DOHH2 (cell line): ENCODE results near the gene USP28.

Experiments
- EZH2phosphoT487 ChIP-seq: fragments of 200-600 bp; sonication (generic); IDR thresholded peaks from 2 replicates; pipeline ENCODE4 v1.6.1; 2017; ENCODE audit warnings: borderline replicate concordance, mild to moderate bottlenecking, antibody characterized with exemption, low read length, moderate library complexity, mixed read lengths
- TF ChIP-seq, protein P1 (sequence below): fragments of 200-600 bp; sonication (generic); IDR thresholded peaks from one replicate; pipeline ENCODE4 v1.5.1; 2014; ENCODE audit warnings: antibody characterized with exemption, mild to moderate bottlenecking, low read depth, low read length; ENCODE audit not compliant: poor library complexity, severe bottlenecking

GRCh38 chr11:113894421-113894996 lies 19.1 kb upstream of the USP28 start:
- TF ChIP-seq, protein P1, sequence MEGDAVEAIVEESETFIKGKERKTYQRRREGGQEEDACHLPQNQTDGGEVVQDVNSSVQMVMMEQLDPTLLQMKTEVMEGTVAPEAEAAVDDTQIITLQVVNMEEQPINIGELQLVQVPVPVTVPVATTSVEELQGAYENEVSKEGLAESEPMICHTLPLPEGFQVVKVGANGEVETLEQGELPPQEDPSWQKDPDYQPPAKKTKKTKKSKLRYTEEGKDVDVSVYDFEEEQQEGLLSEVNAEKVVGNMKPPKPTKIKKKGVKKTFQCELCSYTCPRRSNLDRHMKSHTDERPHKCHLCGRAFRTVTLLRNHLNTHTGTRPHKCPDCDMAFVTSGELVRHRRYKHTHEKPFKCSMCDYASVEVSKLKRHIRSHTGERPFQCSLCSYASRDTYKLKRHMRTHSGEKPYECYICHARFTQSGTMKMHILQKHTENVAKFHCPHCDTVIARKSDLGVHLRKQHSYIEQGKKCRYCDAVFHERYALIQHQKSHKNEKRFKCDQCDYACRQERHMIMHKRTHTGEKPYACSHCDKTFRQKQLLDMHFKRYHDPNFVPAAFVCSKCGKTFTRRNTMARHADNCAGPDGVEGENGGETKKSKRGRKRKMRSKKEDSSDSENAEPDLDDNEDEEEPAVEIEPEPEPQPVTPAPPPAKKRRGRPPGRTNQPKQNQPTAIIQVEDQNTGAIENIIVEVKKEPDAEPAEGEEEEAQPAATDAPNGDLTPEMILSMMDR, result no peak
- no peak for TF ChIP-seq EZH2phosphoT487
